IMR-90 (cell line): ENCODE results near the gene NFKBIZ. TPM values are rescaled to one million over a fixed set of nuclear protein-coding genes. Genes with fewer than 3 reads are reported as not detected.

Experiments used
- ATAC-seq: fragments of 200-7000 bp; cut with Tn5 transposase; 2 replicates; pipeline ENCODE4 v1.9.1; 2020; ENCODE audit warnings: low read depth, mild to moderate bottlenecking, moderate library complexity
- BruUV-seq: library from RNA; stranded (reverse); fragments of 400-500 nt; replicated peaks from 2 replicates; lab custom pipeline; 2021; lab: Mats Ljungman, UMichigan
- CTCF ChIA-PET: fragments of 300-600 bp; formaldehyde crosslinking; extraction: SDS; loops from one replicate; lab custom pipeline; 2021; ENCODE audit warnings: antibody characterized with exemption; lab: Yijun Ruan, JAX
- POLR2A ChIA-PET: fragments of 300-600 bp; sonication (Branson Sonifier 250); formaldehyde crosslinking; loops from one replicate; lab custom pipeline; 2022; ENCODE audit warnings: antibody characterized with exemption; ENCODE audit not compliant: unreplicated experiment; lab: Charles Lee
- DNase-seq: peaks from one replicate; pipeline ENCODE4 v3.0.0; 2013
- H2AFZ ChIP-seq: replicated peaks from 2 replicates; pipeline ENCODE3; 2013; ENCODE audit warnings: low read length, mild to moderate bottlenecking; ENCODE audit not compliant: poor library complexity
- H2AK5ac ChIP-seq: 2 replicates; pipeline ENCODE4 v1.6.1; 2013; ENCODE audit warnings: low read depth, low read length, inconsistent platforms
- H2AK9ac ChIP-seq: replicated peaks from 2 replicates; pipeline ENCODE3; 2013; ENCODE audit warnings: mild to moderate bottlenecking, low read depth, low read length, moderate library complexity; ENCODE audit not compliant: poor library complexity
- H2BK120ac ChIP-seq: 2 replicates; pipeline ENCODE4 v1.6.1; 2013; ENCODE audit warnings: low read depth, low read length, inconsistent platforms
- H2BK15ac ChIP-seq: 3 replicates; pipeline ENCODE4 v1.6.1; 2013; ENCODE audit warnings: low read depth, low read length, inconsistent platforms
- H2BK20ac ChIP-seq: 2 replicates; pipeline ENCODE4 v1.6.1; 2013; ENCODE audit warnings: low read depth, mild to moderate bottlenecking, inconsistent platforms, low read length, moderate library complexity
- H2BK5ac ChIP-seq: 2 replicates; pipeline ENCODE4 v1.6.1; 2013; ENCODE audit warnings: mild to moderate bottlenecking, low read depth, low read length, inconsistent platforms; ENCODE audit not compliant: poor library complexity, severe bottlenecking
- H3K14ac ChIP-seq: replicated peaks from 2 replicates; pipeline ENCODE4 v1.6.1; 2013; ENCODE audit warnings: low read depth, low read length, inconsistent platforms
- H3K18ac ChIP-seq: 2 replicates; pipeline ENCODE4 v1.6.1; 2013; ENCODE audit warnings: low read depth, low read length, control low read depth
- H3K23ac ChIP-seq: 2 replicates; pipeline ENCODE4 v1.6.1; 2013; ENCODE audit warnings: low read depth, low read length, inconsistent platforms
- H3K27ac ChIP-seq: 2 replicates; pipeline ENCODE4 v1.5.1; 2013; ENCODE audit warnings: mild to moderate bottlenecking, control low read depth, low read length; ENCODE audit not compliant: insufficient read depth
- H3K27me3 ChIP-seq: 2 replicates; pipeline ENCODE4 v1.6.1; 2013; ENCODE audit warnings: low read length; ENCODE audit not compliant: control insufficient read depth, insufficient read depth
- H3K36me3 ChIP-seq: 2 replicates; pipeline ENCODE4 v1.6.1; 2013; ENCODE audit warnings: low read length, mixed read lengths; ENCODE audit not compliant: control insufficient read depth, insufficient read depth
- H3K4ac ChIP-seq: 2 replicates; pipeline ENCODE4 v1.6.1; 2013; ENCODE audit warnings: low read depth, low read length, inconsistent platforms
- H3K4me1 ChIP-seq: 2 replicates; pipeline ENCODE4 v1.6.1; 2013; ENCODE audit warnings: low read length, mixed read lengths; ENCODE audit not compliant: control insufficient read depth, insufficient read depth
- H3K4me2 ChIP-seq: 2 replicates; pipeline ENCODE4 v1.6.1; 2013; ENCODE audit warnings: low read depth, mild to moderate bottlenecking, control low read depth, low read length, moderate library complexity
- H3K4me3 ChIP-seq: 2 replicates; pipeline ENCODE4 v1.5.1; 2013; ENCODE audit warnings: low read depth, mild to moderate bottlenecking, control low read depth, low read length, moderate library complexity; ENCODE audit not compliant: insufficient read depth
- H3K56ac ChIP-seq: 2 replicates; pipeline ENCODE4 v1.6.1; 2013; ENCODE audit warnings: low read length, inconsistent platforms; ENCODE audit not compliant: insufficient read depth; ENCODE audit errors: extremely low read depth
- H3K79me1 ChIP-seq, 2 experiments: 2 replicates each; pipeline ENCODE4 v1.6.1; 2013; ENCODE audit warnings: low read length in 2 of 2, inconsistent platforms in 1 of 2, low read depth in 1 of 2
- H3K9ac ChIP-seq: 2 replicates; pipeline ENCODE4 v1.6.1; 2013; ENCODE audit warnings: low read depth, low read length, control low read depth
- H3K9me1 ChIP-seq: 2 replicates; pipeline ENCODE4 v1.6.1; 2013; ENCODE audit warnings: low read length, inconsistent platforms; ENCODE audit not compliant: insufficient read depth
- H3K9me3 ChIP-seq: 2 replicates; pipeline ENCODE4 v1.6.1; 2013; ENCODE audit warnings: low read length; ENCODE audit not compliant: control insufficient read depth, insufficient read depth
- H4K20me1 ChIP-seq: 2 replicates; pipeline ENCODE4 v1.6.1; 2013; ENCODE audit warnings: low read length, inconsistent platforms; ENCODE audit not compliant: insufficient read depth
- H4K5ac ChIP-seq: 2 replicates; pipeline ENCODE4 v1.6.1; 2013; ENCODE audit warnings: mild to moderate bottlenecking, low read depth, low read length, control low read depth
- H4K8ac ChIP-seq, 2 experiments: 2 replicates each; pipeline ENCODE4 v1.6.1; 2013; ENCODE audit warnings: low read depth in 2 of 2, low read length in 2 of 2, control low read depth in 1 of 2, inconsistent platforms in 1 of 2
- H4K91ac ChIP-seq: 2 replicates; pipeline ENCODE4 v1.6.1; 2013; ENCODE audit warnings: low read depth, low read length, inconsistent platforms; ENCODE audit not compliant: insufficient read depth
- BHLHE40 ChIP-seq: fragments of 150-350 bp; IDR thresholded peaks from 2 replicates; pipeline ENCODE4 v1.6.1; 2016; ENCODE audit warnings: mild to moderate bottlenecking, low read depth, low read length
- CEBPB ChIP-seq: IDR thresholded peaks from 2 replicates; pipeline ENCODE4 v1.6.1; 2012; ENCODE audit warnings: low read depth, low read length, improper control_type of control experiment
- CHD1 ChIP-seq: IDR thresholded peaks from 2 replicates; pipeline ENCODE4 v1.6.1; 2012; ENCODE audit warnings: low read depth, low read length, improper control_type of control experiment
- FOS ChIP-seq: fragments of 150-350 bp; IDR thresholded peaks from 2 replicates; pipeline ENCODE4 v1.6.1; 2016; ENCODE audit warnings: low read depth, low read length
- MAFK ChIP-seq: IDR thresholded peaks from 2 replicates; pipeline ENCODE4 v1.6.1; 2012; ENCODE audit warnings: low read depth, low read length, improper control_type of control experiment
- MAZ ChIP-seq: IDR thresholded peaks from 2 replicates; pipeline ENCODE4 v1.6.1; 2012; ENCODE audit warnings: low read depth, mild to moderate bottlenecking, low read length, improper control_type of control experiment, moderate library complexity, borderline replicate concordance
- MXI1 ChIP-seq: IDR thresholded peaks from 2 replicates; pipeline ENCODE4 v1.6.1; 2012; ENCODE audit warnings: low read depth, mild to moderate bottlenecking, low read length, moderate library complexity, borderline replicate concordance
- NFE2L2 ChIP-seq: fragments of 150-350 bp; IDR thresholded peaks from 2 replicates; pipeline ENCODE4 v1.6.1; 2016; ENCODE audit warnings: low read depth, mild to moderate bottlenecking, low read length
- POLR2A ChIP-seq: IDR thresholded peaks from 2 replicates; pipeline ENCODE4 v1.6.1; 2012; ENCODE audit warnings: mild to moderate bottlenecking, low read depth, low read length
- RAD21 ChIP-seq: IDR thresholded peaks from 2 replicates; pipeline ENCODE4 v1.6.1; 2012; ENCODE audit warnings: low read length, improper control_type of control experiment
- RCOR1 ChIP-seq: IDR thresholded peaks from 2 replicates; pipeline ENCODE4 v1.6.1; 2012; ENCODE audit warnings: mild to moderate bottlenecking, low read length, improper control_type of control experiment; ENCODE audit not compliant: insufficient replicate concordance
- RFX5 ChIP-seq: IDR thresholded peaks from 2 replicates; pipeline ENCODE4 v1.8.0; 2012; ENCODE audit warnings: low read depth, mild to moderate bottlenecking, low read length, moderate library complexity
- SMC3 ChIP-seq: fragments of 150-350 bp; IDR thresholded peaks from 2 replicates; pipeline ENCODE4 v1.6.1; 2016; ENCODE audit warnings: low read depth, mild to moderate bottlenecking, antibody characterized with exemption, low read length, moderate library complexity
- WGBS, 2 experiments: methylation state at CpG; one replicate each; pipeline versions ENCODE4 v1.1.5 to v1.1.7; 2013; ENCODE audit warnings: missing lambda C conversion rate in 2 of 2; ENCODE audit not compliant: insufficient read length in 1 of 2; ENCODE audit errors: extremely low coverage in 2 of 2; 5-methylcytosine and 5-hydroxymethylcytosine counted together
- dilution Hi-C: fragments of 300-500 bp; cut with HindIII; formaldehyde crosslinking; loops from one replicate; pipeline ENCODE4 v1.14.3; 2018; ENCODE audit warnings: low sequenced_read_pairs; ENCODE audit not compliant: unreplicated experiment
- in situ Hi-C: fragments of 300-500 bp; cut with MboI; formaldehyde crosslinking; loops from 3 replicates; pipeline ENCODE4 v1.14.3; 2019; ENCODE audit warnings: low sequenced_read_pairs, inconsistent platforms, mixed read lengths
- intact Hi-C: fragments of 100-400 bp; cut with micrococcal nuclease; formaldehyde crosslinking; loops from 2 replicates; pipeline ENCODE4 v1.10.0; 2022
- polyA plus RNA-seq, 3 experiments: library from polyadenylated mRNA; depleted of rRNA; stranded (reverse); fragments of >200 nt; gene quantifications; 2 replicates each; pipeline ENCODE4 v1.2.3, GENCODE V29; 2012; ENCODE audit warnings: low replicate concordance in 1 of 3
- total RNA-seq: library from RNA; depleted of rRNA; stranded (reverse); fragments of >200 nt; gene quantifications from 2 replicates; pipeline ENCODE4 v1.2.3, GENCODE V29; 2012
- TF ChIP-seq, protein P1 (sequence below): conservative IDR thresholded peaks from 2 replicates; pipeline ENCODE4 v1.5.1; 2012; ENCODE audit warnings: mild to moderate bottlenecking, low read depth, low read length, improper control_type of control experiment
- TF ChIP-seq, protein P2 (sequence below): fragments of 150-350 bp; IDR thresholded peaks from 2 replicates; pipeline ENCODE4 v1.6.1; 2017; ENCODE audit warnings: mild to moderate bottlenecking, antibody characterized with exemption, low read length, low read depth
- TF ChIP-seq, protein P3 (sequence below): fragments of 150-350 bp; IDR thresholded peaks from 2 replicates; pipeline ENCODE4 v1.6.1; 2016; ENCODE audit warnings: low read depth, mild to moderate bottlenecking, low read length, moderate library complexity, borderline replicate concordance

NFKBIZ gene
- total and polyA plus RNA-seq, 2 of the 4 experiments (the other 2 are of a cell fraction), result 35.0 to 40.9 TPM

DNA sequence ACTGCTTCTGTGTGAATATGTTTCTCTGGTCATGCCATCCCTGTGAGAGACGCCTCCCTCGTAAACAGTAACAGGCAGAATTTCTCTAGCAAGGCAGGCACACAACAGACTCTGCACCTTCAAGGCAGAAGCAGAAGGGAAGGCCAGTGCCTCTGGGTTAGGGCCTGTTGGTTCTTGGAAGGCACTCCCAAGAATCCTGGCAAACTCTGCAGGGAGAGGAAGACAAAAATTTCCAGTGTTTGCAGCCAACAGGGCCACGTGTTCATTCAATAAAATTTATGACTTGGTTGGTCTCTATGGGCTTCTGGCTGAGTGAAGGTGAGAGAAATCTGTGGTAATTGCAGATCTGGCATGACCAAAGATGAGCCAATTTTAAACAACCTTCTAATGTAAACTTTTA lies 39.3 kb downstream of the NFKBIZ start:
- no peaks in the 10 kb centered on the region for H3K36me3 ChIP-seq
- H2AK9ac ChIP-seq, result peak overlapping the region; percentile 7
- dilution Hi-C loops, result no loop called here
- no peak overlapping the region for H3K56ac ChIP-seq
- ATAC-seq (no peak), DNase-seq (no peak)
- H2BK15ac ChIP-seq, result peak overlapping the region; percentile 41; the same call in 1 of the 3 replicates
- no TSS peak for BruUV-seq
- no peaks in the 10 kb centered on the region; the same call in 1 of the 2 replicates for H3K9me1 ChIP-seq
- H3K9ac ChIP-seq, result no peak overlapping the region
- H3K27me3 ChIP-seq, result no peaks in the 10 kb centered on the region
- no peak overlapping the region for H3K18ac ChIP-seq
- WGBS, 2 experiments, result 38% methylated on average over 1 of the region's 3 CpGs; no CpG with 5 or more reads in 1 of the 2 experiments
- in situ Hi-C loops, result no loop called here
- peak overlapping the region; percentile 16; the same call in 1 of the 2 replicates for H2BK20ac ChIP-seq
- no peak overlapping the region for H2BK5ac ChIP-seq
- no peaks in the 10 kb centered on the region for H3K9me3 ChIP-seq
- no peak overlapping the region for H3K4me3 ChIP-seq
- H3K4me2 ChIP-seq, result no peak overlapping the region
- H4K5ac ChIP-seq, result no peak overlapping the region
- no peaks in the 10 kb centered on the region for H3K4me1 ChIP-seq
- no peaks in the 10 kb centered on the region for H3K79me1 ChIP-seq
- H4K20me1 ChIP-seq, result no peaks in the 10 kb centered on the region
- peak overlapping the region; percentile 26; the same call in 1 of the 2 replicates for H3K4ac ChIP-seq
- POLR2A ChIA-PET, result no interaction called here
- peak overlapping the region; percentile 67; the same call in 1 of the 2 replicates for H2BK120ac ChIP-seq
- H3K14ac ChIP-seq, result peak overlapping the region; percentile 58
- no peak overlapping the region for H4K91ac ChIP-seq
- H3K23ac ChIP-seq, result 0 out of 2 replicates have a peak overlapping the region, but pooled peaks have one; percentile 16
- intact Hi-C loops, result no loop called here
- no peak overlapping the region for H2AFZ ChIP-seq
- TF ChIP-seq SMC3, result no peak
- TF ChIP-seq, protein P1, sequence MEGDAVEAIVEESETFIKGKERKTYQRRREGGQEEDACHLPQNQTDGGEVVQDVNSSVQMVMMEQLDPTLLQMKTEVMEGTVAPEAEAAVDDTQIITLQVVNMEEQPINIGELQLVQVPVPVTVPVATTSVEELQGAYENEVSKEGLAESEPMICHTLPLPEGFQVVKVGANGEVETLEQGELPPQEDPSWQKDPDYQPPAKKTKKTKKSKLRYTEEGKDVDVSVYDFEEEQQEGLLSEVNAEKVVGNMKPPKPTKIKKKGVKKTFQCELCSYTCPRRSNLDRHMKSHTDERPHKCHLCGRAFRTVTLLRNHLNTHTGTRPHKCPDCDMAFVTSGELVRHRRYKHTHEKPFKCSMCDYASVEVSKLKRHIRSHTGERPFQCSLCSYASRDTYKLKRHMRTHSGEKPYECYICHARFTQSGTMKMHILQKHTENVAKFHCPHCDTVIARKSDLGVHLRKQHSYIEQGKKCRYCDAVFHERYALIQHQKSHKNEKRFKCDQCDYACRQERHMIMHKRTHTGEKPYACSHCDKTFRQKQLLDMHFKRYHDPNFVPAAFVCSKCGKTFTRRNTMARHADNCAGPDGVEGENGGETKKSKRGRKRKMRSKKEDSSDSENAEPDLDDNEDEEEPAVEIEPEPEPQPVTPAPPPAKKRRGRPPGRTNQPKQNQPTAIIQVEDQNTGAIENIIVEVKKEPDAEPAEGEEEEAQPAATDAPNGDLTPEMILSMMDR, result no peak
- no peak for TF ChIP-seq RFX5
- no peak for TF ChIP-seq MAZ
- TF ChIP-seq MXI1, result no peak
- no peak for TF ChIP-seq CHD1
- no peak for TF ChIP-seq RCOR1
- no peak for TF ChIP-seq MAFK
- TF ChIP-seq, protein P2, sequence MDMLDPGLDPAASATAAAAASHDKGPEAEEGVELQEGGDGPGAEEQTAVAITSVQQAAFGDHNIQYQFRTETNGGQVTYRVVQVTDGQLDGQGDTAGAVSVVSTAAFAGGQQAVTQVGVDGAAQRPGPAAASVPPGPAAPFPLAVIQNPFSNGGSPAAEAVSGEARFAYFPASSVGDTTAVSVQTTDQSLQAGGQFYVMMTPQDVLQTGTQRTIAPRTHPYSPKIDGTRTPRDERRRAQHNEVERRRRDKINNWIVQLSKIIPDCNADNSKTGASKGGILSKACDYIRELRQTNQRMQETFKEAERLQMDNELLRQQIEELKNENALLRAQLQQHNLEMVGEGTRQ, result no peak
- TF ChIP-seq CEBPB, result no peak
- TF ChIP-seq RAD21, result no peak
- no peak for TF ChIP-seq NFE2L2
- no peak for TF ChIP-seq POLR2A
- TF ChIP-seq, protein P3, sequence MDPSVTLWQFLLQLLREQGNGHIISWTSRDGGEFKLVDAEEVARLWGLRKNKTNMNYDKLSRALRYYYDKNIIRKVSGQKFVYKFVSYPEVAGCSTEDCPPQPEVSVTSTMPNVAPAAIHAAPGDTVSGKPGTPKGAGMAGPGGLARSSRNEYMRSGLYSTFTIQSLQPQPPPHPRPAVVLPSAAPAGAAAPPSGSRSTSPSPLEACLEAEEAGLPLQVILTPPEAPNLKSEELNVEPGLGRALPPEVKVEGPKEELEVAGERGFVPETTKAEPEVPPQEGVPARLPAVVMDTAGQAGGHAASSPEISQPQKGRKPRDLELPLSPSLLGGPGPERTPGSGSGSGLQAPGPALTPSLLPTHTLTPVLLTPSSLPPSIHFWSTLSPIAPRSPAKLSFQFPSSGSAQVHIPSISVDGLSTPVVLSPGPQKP, result no peak
- no peak for TF ChIP-seq FOS
- no peak for TF ChIP-seq BHLHE40
- CTCF ChIA-PET, result interaction anchor here (0.6 kb wide), 1 partner anchor 159 kb away, joined by 3 read pairs; no protein-coding TSS in a partner anchor
- H2AK5ac ChIP-seq, result peak overlapping the region; percentile 69; the same call in 1 of the 2 replicates
- H3K27ac ChIP-seq, result no peak overlapping the region
- peak overlapping the region in 1 of 2 experiments; percentile 47; a peak in 1 of 4 replicates for H4K8ac ChIP-seq
